ENCODE data around the gene MAP3K5. TPM values are rescaled to one million over a fixed set of nuclear protein-coding genes. Genes with fewer than 3 reads are reported as not detected.

The MAP3K5 gene
- total RNA-seq, 2 donors from 2014 or later: 6.7 to 11.9 TPM

GRCh38 chr6:136682292-136682691 is 110.0 kb downstream of the MAP3K5 start:
- TF ChIP-seq CTCF (IDR thresholded peaks at IDR 0.05): no peak
- H3K27ac ChIP-seq: no peak overlapping the region

GRCh38 chr6:136677822-136678221 is 114.5 kb downstream of the MAP3K5 start:
- DNase-seq (ENCODE audit: low spot score): no peak
- no peaks in the 10 kb centered on the region for H3K4me1 ChIP-seq
- H3K27ac ChIP-seq: no peak overlapping the region
- H3K9me3 ChIP-seq: no peaks in the 10 kb centered on the region
- H3K4me3 ChIP-seq: no peak overlapping the region
- no peaks in the 10 kb centered on the region for H3K36me3 ChIP-seq
- H3K27me3 ChIP-seq: no peaks in the 10 kb centered on the region
- TF ChIP-seq CTCF (IDR thresholded peaks at IDR 0.05): no peak

More at GRCh38 chr6:136682292-136682691, 110.0 kb downstream of the MAP3K5 start:
- no peaks in the 10 kb centered on the region for H3K36me3 ChIP-seq
- no peaks in the 10 kb centered on the region for H3K9me3 ChIP-seq
- no peak for DNase-seq (ENCODE audit: low spot score)
- no peaks in the 10 kb centered on the region for H3K27me3 ChIP-seq
- H3K4me1 ChIP-seq: peaks cover 0 to 13% of the 10 kb centered on the region in 2 donors
- no peak overlapping the region for H3K4me3 ChIP-seq

- Histone ChIP-seq H3K9me3 (no peaks in the 10 kb centered on the region), H3K36me3 (no peaks in the 10 kb centered on the region), H3K27ac (no peak overlapping the region), H3K4me1 (no peaks in the 10 kb centered on the region), H3K4me3 (no peak overlapping the region), H3K27me3 (no peaks in the 10 kb centered on the region)
- no peak for DNase-seq (ENCODE audit: low spot score)
- no peak for TF ChIP-seq CTCF (IDR thresholded peaks at IDR 0.05)
These were observed 114.9 kb downstream of the MAP3K5 start for GRCh38 chr6:136677344-136677743.

GRCh38 chr6:136676075-136676474 is 116.2 kb downstream of the MAP3K5 start:
- H3K9me3 ChIP-seq: no peaks in the 10 kb centered on the region
- H3K4me1 ChIP-seq: no peaks in the 10 kb centered on the region
- no peak for DNase-seq (ENCODE audit: low spot score)
- no peaks in the 10 kb centered on the region for H3K27me3 ChIP-seq
- H3K4me3 ChIP-seq: no peak overlapping the region
- no peak for TF ChIP-seq CTCF (IDR thresholded peaks at IDR 0.05)
- no peaks in the 10 kb centered on the region for H3K36me3 ChIP-seq
- H3K27ac ChIP-seq: no peak overlapping the region

- no peak for DNase-seq (ENCODE audit: low spot score)
- Histone ChIP-seq H3K4me3 (no peak overlapping the region), H3K9me3 (no peaks in the 10 kb centered on the region), H3K4me1 (no peaks in the 10 kb centered on the region), H3K36me3 (no peaks in the 10 kb centered on the region), H3K27me3 (no peaks in the 10 kb centered on the region), H3K27ac (no peak overlapping the region)
- TF ChIP-seq CTCF (IDR thresholded peaks at IDR 0.05): no peak
These were observed 118.7 kb downstream of the MAP3K5 start for GRCh38 chr6:136673571-136673970.

- no peak for DNase-seq (ENCODE audit: low spot score)
- H3K36me3 ChIP-seq: no peaks in the 10 kb centered on the region
- no peak for TF ChIP-seq CTCF (IDR thresholded peaks at IDR 0.05)
- no peak overlapping the region for H3K4me3 ChIP-seq
- H3K4me1 ChIP-seq: no peaks in the 10 kb centered on the region
- H3K9me3 ChIP-seq: no peaks in the 10 kb centered on the region
- H3K27ac ChIP-seq: no peak overlapping the region
- H3K27me3 ChIP-seq: no peaks in the 10 kb centered on the region
These were observed 120.1 kb downstream of the MAP3K5 start for GRCh38 chr6:136672144-136672543.
